GM12892 (cell line): ENCODE measurements around the gene GSG1L.

ENCODE experiments used
- POLR2A ChIP-seq: IDR thresholded peaks from 2 replicates; pipeline ENCODE4 v1.6.1; 2011; ENCODE audit warnings: low read depth, low read length, control low read depth
- POLR2AphosphoS5 ChIP-seq: IDR thresholded peaks from 2 replicates; pipeline ENCODE4 v1.6.1; 2011; ENCODE audit warnings: low read depth, low read length, control low read depth

GRCh38 chr16:27932542-27933135, 130.9 kb downstream of the GSG1L start:
- TF ChIP-seq POLR2A (no peak), POLR2AphosphoS5 (no peak)
